CD14-positive monocyte (primary cell): ENCODE data around the gene KDM6B. TPM values are rescaled to one million over a fixed set of nuclear protein-coding genes. Genes with fewer than 3 reads are reported as not detected.
A peak's percentile ranks its signal among the peaks of the same experiment; 100 is the strongest.

Experiments
- DNase-seq, 3 donors: peaks; one replicate each; pipeline ENCODE4 v3.0.0-alpha.2; 2011 to 2022
- H2AFZ ChIP-seq: 2 replicates; pipeline ENCODE4 v1.6.0; 2012; ENCODE audit warnings: mild to moderate bottlenecking, low read depth, low read length, inconsistent platforms; ENCODE audit not compliant: insufficient read depth, poor library complexity, severe bottlenecking
- H3K27ac ChIP-seq, 2 donors: 1 replicate in 1 of 2; 2 replicates in 1 of 2; pipeline ENCODE4 v1.5.1; 2012 to 2013; ENCODE audit warnings: low read length in 2 of 2, control low read depth in 1 of 2, inconsistent platforms in 1 of 2, low read depth in 1 of 2, mild to moderate bottlenecking in 1 of 2
- H3K27me3 ChIP-seq, 2 donors: one replicate each; pipeline versions ENCODE4 v1.6.0 to v1.6.1; 2011 to 2013; ENCODE audit warnings: low read length in 2 of 2; ENCODE audit not compliant: control insufficient read depth in 2 of 2, insufficient read depth in 2 of 2
- H3K36me3 ChIP-seq, 2 donors: replicated peaks in 1 of 2; 1 replicate in 1 of 2; 2 replicates in 1 of 2; pipeline versions ENCODE4 v1.5.1 to v1.6.1; 2012 to 2013; ENCODE audit warnings: low read length in 2 of 2, control low read depth in 1 of 2, inconsistent platforms in 1 of 2, mild to moderate bottlenecking in 1 of 2; ENCODE audit not compliant: insufficient read depth in 2 of 2, control insufficient read depth in 1 of 2
- H3K4me1 ChIP-seq, 2 donors: 1 replicate in 1 of 2; 2 replicates in 1 of 2; pipeline versions ENCODE4 v1.5.1 to v1.6.1; 2012 to 2013; ENCODE audit warnings: low read length in 2 of 2, control low read depth in 1 of 2, inconsistent platforms in 1 of 2, mild to moderate bottlenecking in 1 of 2, moderate library complexity in 1 of 2; ENCODE audit not compliant: insufficient read depth in 2 of 2, control insufficient read depth in 1 of 2
- H3K4me2 ChIP-seq: replicated peaks from 2 replicates; pipeline ENCODE3; 2012; ENCODE audit warnings: low read length, moderate library complexity, mild to moderate bottlenecking; ENCODE audit not compliant: poor library complexity, severe bottlenecking; ENCODE audit errors: extremely low read depth
- H3K4me3 ChIP-seq, 3 experiments: fragments of 200-600 bp in 1 of 3; sonication (generic) in 1 of 3; replicated peaks in 1 of 3; 1 replicate in 2 of 3; 2 replicates in 1 of 3; pipeline ENCODE4 v1.5.1; 2011 to 2013; ENCODE audit warnings: low read length in 3 of 3, mild to moderate bottlenecking in 3 of 3, control low read depth in 2 of 3, low read depth in 2 of 3, inconsistent platforms in 1 of 3, moderate library complexity in 1 of 3
- H3K79me2 ChIP-seq: 2 replicates; pipeline ENCODE4 v1.6.0; 2012; ENCODE audit warnings: mild to moderate bottlenecking, control low read depth, inconsistent platforms, low read length, moderate library complexity; ENCODE audit not compliant: insufficient read depth
- H3K9ac ChIP-seq: 2 replicates; pipeline ENCODE4 v1.6.0; 2017; ENCODE audit warnings: low read length, mild to moderate bottlenecking; ENCODE audit not compliant: insufficient read depth, poor library complexity, severe bottlenecking
- H3K9me3 ChIP-seq, 2 donors: replicated peaks in 1 of 2; 1 replicate in 1 of 2; 2 replicates in 1 of 2; pipeline versions ENCODE4 v1.5.1 to v1.6.1; 2012 to 2013; ENCODE audit warnings: low read length in 2 of 2, control low read depth in 1 of 2; ENCODE audit not compliant: control insufficient read depth in 1 of 2, insufficient read depth in 1 of 2
- H4K20me1 ChIP-seq: 2 replicates; pipeline ENCODE4 v1.6.0; 2012; ENCODE audit warnings: mild to moderate bottlenecking, low read length, control low read depth, moderate library complexity; ENCODE audit not compliant: insufficient read depth
- H3K27ac Mint-ChIP-seq, 7 donors: one replicate each; pipeline ENCODE4 v1.8.0; 2020; ENCODE audit warnings: mild to moderate bottlenecking in 7 of 7, mixed read lengths in 7 of 7, moderate library complexity in 6 of 7, inconsistent platforms in 2 of 7
- H3K27me3 Mint-ChIP-seq, 3 donors: one replicate each; pipeline ENCODE4 v1.8.0; 2021 to 2022; ENCODE audit warnings: low read depth in 3 of 3, mild to moderate bottlenecking in 3 of 3, mixed read lengths in 3 of 3, moderate library complexity in 3 of 3, inconsistent platforms in 1 of 3
- H3K36me3 Mint-ChIP-seq, 2 donors: one replicate each; pipeline ENCODE4 v1.8.0; 2020; ENCODE audit warnings: mixed read lengths in 2 of 2, inconsistent platforms in 1 of 2, mild to moderate bottlenecking in 1 of 2
- H3K4me1 Mint-ChIP-seq: one replicate; pipeline ENCODE4 v1.8.0; 2020; ENCODE audit warnings: mild to moderate bottlenecking, mixed read lengths
- H3K4me3 Mint-ChIP-seq, 2 donors: one replicate each; pipeline ENCODE4 v1.8.0; 2020; ENCODE audit warnings: mild to moderate bottlenecking in 2 of 2, mixed read lengths in 2 of 2, moderate library complexity in 1 of 2
- H3K9me3 Mint-ChIP-seq, 7 donors: one replicate each; pipeline ENCODE4 v1.8.0; 2020 to 2022; ENCODE audit warnings: mixed read lengths in 7 of 7, mild to moderate bottlenecking in 6 of 7, moderate library complexity in 6 of 7, inconsistent platforms in 2 of 7
- CTCF ChIP-seq: fragments of 200-600 bp; IDR thresholded peaks from one replicate; pipeline ENCODE4 v1.8.0; 2022; ENCODE audit warnings: antibody characterized with exemption, mild to moderate bottlenecking
- WGBS: methylation state at CpG from one replicate; pipeline ENCODE4 v1.1.5; 2013; ENCODE audit warnings: missing lambda C conversion rate; ENCODE audit not compliant: insufficient coverage; 5-methylcytosine and 5-hydroxymethylcytosine counted together
- intact Hi-C, 2 donors: fragments of 100-400 bp; cut with micrococcal nuclease; formaldehyde crosslinking; loops; one replicate each; pipeline versions ENCODE4 v1.15.0 to v1.15.1; 2023
- polyA plus RNA-seq, 3 donors: library from polyadenylated mRNA; depleted of rRNA in 1 of 3; unstranded in 2 of 3; stranded (reverse) in 1 of 3; fragments of 300-500 nt in 2 of 3; fragments of >200 nt in 1 of 3; fragmentation: Illumina TruSeq in 2 of 3; gene quantifications; 1 replicate in 2 of 3; 2 replicates in 1 of 3; pipeline ENCODE4 v1.2.3, GENCODE V29; 2012 to 2021

Gene KDM6B
- polyA plus RNA-seq, 3 donors, result 0.37 to 25.5 (median 0.44) TPM

GRCh38 chr17:7834957-7835813, 1.2 kb downstream of the KDM6B start:
- Histone ChIP-seq H3K4me3 (peak overlapping the region; percentile 71 to 92 (median 72)), H3K27me3 (no peaks in the 10 kb centered on the region), H2AFZ (no peak overlapping the region), H3K4me1 (peaks cover 55 to 64% of the 10 kb centered on the region in 2 donors), H3K36me3 (no peaks in the 10 kb centered on the region), H3K79me2 (peaks cover 30% of the 10 kb centered on the region), H3K9me3 (no peaks in the 10 kb centered on the region), H4K20me1 (peaks cover 4% of the 10 kb centered on the region), H3K4me2 (peak overlapping the region; percentile 95), H3K27ac (peak overlapping the region; percentile 93 to 98), H3K9ac (peak overlapping the region; percentile 91)
- DNase-seq, result peak; percentile 94 to 98 (median 97)
- peak overlapping the region; percentile 92 to 94 for H3K4me3 Mint-ChIP-seq
- 0% methylated on average over 41 of the region's 69 CpGs for WGBS
- H3K4me1 Mint-ChIP-seq, result peaks cover 48% of the 10 kb centered on the region
- peaks cover 11 to 12% (median 12%) of the 10 kb centered on the region in 3 donors for H3K27me3 Mint-ChIP-seq
- peak; percentile 84 for TF ChIP-seq CTCF
- intact Hi-C loops, result loop anchor here (1.0 to 10.0 kb wide), 4 partner anchors 9 to 320 kb away; partner anchors contain the start of genes NAA38 (in 1 of the 2) and PER1 (in 1 of the 2)
- peak overlapping the region; percentile 97 to 100 (median 98) for H3K27ac Mint-ChIP-seq
- H3K9me3 Mint-ChIP-seq, result peaks cover 0 to 2% (median 0%) of the 10 kb centered on the region in 7 donors
- peaks cover 7 to 11% of the 10 kb centered on the region in 2 donors for H3K36me3 Mint-ChIP-seq

GRCh38 chr17:7835814-7836595, 2.0 kb downstream of the KDM6B start:
- H3K4me1 Mint-ChIP-seq, result peaks cover 56% of the 10 kb centered on the region
- intact Hi-C loops, result loop anchor here (1.0 to 10.0 kb wide), 4 partner anchors 8 to 319 kb away; partner anchors contain the start of genes NAA38 (in 1 of the 2) and PER1 (in 1 of the 2)
- Histone ChIP-seq H4K20me1 (peaks cover 4% of the 10 kb centered on the region), H3K9me3 (no peaks in the 10 kb centered on the region), H3K4me1 (peaks cover 63 to 72% of the 10 kb centered on the region in 2 donors), H3K36me3 (peaks cover 0 to 3% of the 10 kb centered on the region in 2 donors), H3K4me2 (peak overlapping the region; percentile 95), H3K27ac (peak overlapping the region; percentile 93 to 98), H3K9ac (peak overlapping the region; percentile 91), H3K27me3 (no peaks in the 10 kb centered on the region), H3K79me2 (peaks cover 38% of the 10 kb centered on the region), H2AFZ (no peak overlapping the region), H3K4me3 (peak overlapping the region; percentile 71 to 92 (median 72))
- H3K4me3 Mint-ChIP-seq, result peak overlapping the region; percentile 94 to 95
- TF ChIP-seq CTCF, result no peak
- H3K9me3 Mint-ChIP-seq, result peaks cover 0 to 2% (median 0%) of the 10 kb centered on the region in 7 donors
- 0% methylated on average over 45 of the region's 61 CpGs for WGBS
- H3K27me3 Mint-ChIP-seq, result peaks cover 11 to 13% (median 12%) of the 10 kb centered on the region in 3 donors
- peaks cover 15 to 19% of the 10 kb centered on the region in 2 donors for H3K36me3 Mint-ChIP-seq
- DNase-seq, result peak in 1 of 3 donors; percentile 7
- H3K27ac Mint-ChIP-seq, result peak overlapping the region; percentile 91 to 100 (median 98)
